ENCODE measurements around the gene YARS2.

YARS2 gene

DNA sequence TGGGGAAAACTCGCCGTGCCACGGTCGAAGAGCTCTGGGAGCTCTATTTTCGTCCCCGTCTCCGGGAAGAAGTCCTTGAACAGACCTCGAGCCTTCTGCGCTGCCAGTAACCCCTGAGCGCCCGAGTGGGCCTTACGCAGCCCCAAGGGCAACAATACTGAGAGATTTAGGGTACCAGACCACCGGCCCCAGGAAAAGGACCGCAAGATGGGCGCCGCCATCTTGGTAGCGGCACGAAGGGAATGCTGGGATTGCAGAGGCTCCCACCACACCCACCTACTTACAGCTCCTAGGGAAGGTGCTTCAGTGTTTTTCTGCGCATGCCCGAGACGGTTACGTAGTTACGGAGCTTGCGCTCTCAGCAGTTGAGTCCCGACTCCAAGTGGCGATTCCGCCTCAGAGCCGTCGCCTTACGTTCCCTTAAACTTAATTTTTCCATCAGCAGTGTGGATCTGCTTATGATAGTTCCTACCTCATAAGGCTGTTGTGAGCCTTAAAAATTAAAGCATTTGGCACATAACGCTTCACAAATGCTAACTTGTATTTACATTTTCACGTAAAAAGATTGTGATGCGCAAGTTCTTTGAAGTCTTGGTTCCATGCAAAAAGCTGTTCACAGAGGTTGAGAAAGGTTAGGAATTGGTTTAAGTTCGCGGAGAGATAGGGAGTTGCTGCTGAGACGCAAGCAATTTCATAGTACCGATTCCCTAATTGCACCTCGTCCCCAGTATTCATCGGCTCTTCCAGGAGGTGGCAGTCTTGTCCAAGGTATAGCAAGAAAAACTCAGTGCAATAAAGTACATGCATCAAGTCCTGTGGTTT, at the start of gene YARS2:
YARS2 (minus strand) TSS at position 244 of the 822 bp plus-strand sequence; CDS start at position 221, 23 bp downstream.
- peak; percentile 90 for DNase-seq

DNA sequence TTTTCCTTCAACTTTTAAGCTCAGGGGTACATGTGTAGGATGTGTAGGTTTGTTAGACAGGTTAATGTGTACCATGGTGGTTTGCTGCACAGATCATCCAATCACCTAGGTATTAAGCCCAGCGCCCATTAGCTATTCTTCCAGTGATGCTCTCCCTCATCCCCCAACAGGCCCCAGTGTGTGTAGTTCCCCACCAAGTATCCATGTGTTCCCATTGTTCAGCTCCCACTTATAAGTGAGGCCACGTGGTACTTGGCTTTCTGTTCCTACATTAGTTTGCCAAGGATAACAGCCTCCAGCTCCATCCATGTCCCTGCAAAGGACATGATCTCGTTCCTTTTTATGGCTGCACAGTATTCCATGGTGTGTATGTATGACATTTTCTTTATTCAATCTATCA, 48.6 kb upstream of the YARS2 start:
- no peak for DNase-seq

DNA sequence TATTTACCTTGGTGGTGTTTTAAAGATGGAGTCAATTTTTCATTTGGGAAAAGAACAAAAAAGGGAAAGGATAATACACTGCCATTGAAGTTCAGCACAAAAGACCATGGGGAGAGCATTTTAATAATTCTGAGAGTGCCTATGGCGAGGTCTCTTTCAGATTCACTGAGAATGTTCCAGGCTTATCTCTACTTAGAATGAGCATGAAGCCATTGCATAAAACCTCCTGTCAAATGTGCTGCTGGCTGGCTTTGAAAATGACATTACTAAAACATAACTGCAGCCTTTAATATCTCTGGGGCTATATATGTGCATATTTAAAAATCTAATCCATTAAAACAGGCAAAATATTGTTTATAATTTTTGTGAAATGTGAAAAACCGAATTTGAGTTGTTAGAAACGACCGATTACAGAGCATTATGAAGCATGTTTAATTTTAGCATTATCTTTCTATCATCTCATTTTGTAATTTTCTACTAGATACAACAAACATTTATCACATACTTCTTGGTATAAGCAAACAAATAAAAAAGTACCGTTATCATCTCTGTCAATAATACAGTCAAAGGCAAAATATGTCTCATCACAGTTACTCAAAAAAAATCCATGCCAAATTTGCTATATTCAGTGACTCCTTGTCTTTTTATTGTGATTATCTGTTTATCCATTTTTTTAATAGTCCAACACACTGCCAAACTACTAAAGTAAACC, 45.7 kb upstream of the YARS2 start:
- no peak for DNase-seq

DNA sequence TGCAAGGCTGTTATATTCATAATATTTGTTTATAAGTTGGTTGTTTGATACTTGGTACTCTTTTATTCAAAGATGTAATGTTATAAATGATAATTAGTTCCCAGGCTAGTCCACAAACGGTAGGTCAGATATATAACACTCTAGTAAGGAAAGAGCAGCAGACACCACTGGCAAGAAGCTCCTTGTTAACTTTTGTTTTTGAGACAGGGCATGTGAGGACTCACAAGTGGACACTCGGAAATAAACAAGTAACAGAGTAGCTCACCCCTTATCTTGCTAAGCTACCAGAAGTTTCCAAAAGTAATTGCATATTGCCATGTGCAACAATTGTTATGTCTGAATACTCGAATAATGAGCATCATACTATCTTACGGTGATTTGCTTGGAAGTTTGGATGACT, 38.6 kb upstream of the YARS2 start:
- DNase-seq: no peak

DNA sequence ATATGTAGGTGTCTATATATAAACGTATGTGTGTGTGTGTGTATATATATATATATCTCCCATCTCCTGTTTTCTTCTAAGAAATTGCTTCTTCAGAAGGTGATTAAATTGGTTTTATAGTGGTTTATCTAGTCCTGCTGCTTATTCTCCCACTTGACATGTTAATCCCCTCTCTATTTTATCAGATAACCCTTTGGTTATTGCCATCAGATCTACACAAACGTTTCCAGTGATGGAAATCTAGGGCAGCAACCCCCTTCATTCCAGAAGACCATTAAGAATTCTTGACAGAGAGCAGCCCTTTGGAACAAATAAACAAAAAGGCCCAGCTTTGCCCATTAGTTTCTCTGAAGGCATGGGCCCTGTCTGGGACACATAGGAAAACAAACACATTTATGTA, 34.2 kb upstream of the YARS2 start:
- DNase-seq: no peak

DNA sequence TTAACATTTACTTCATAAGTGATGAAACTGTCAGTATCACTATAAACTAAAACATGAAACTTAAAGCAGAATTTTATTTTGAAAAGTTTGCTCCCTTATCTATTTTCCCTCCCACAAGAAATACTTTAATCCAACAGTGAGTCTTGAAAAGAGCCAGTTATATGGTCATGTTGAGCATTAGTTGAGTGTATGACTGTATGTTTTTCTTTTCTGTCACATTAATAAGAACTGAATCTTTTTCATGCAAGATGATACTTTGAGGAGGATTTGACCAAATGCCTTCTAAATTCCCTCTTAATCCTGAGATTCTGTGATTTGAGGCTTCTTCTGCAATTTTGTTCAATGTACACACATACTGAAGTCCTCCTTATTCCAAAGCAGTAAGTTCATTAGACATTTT, 33.7 kb upstream of the YARS2 start:
- DNase-seq: no peak

DNA sequence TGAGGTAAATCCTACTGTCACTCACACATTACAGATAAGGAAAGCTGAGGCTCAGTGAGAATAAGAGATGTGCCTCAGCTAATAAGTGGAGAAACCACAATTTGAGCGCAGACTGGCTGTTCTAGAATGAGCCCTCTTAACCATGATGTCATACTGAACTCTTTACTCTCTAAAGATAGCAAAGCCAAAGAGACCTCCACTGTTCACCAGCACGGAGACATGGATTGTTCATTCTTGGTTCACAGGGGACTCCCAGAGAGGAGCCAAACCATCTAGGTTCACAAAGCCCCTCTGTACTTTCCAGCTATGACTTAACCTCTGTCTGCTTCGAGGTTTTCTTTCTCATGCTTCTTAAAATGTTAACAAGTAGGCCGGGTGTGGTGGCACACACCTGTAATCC, 32.7 kb upstream of the YARS2 start:
- no peak for DNase-seq

DNA sequence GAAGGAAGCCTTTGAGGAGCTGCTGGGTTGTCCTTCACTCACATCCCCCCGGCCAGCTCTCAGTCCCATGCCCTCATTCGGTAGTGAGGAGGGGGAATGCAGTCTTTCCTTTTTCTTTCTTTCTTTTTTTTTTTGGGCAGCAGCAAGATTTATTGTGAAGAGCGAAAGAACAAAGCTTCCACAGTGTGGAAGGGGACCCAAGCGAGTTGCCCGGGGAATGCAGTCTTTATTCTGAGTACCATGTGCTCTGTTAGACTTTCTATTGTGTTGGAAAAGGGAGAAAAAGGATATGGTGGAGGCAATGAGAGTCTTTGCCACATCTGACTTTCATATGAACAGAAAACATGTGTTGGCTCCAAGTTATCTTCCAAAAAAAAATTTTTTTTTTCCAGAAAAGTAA, 29.9 kb upstream of the YARS2 start:
- DNase-seq: no peak

DNA sequence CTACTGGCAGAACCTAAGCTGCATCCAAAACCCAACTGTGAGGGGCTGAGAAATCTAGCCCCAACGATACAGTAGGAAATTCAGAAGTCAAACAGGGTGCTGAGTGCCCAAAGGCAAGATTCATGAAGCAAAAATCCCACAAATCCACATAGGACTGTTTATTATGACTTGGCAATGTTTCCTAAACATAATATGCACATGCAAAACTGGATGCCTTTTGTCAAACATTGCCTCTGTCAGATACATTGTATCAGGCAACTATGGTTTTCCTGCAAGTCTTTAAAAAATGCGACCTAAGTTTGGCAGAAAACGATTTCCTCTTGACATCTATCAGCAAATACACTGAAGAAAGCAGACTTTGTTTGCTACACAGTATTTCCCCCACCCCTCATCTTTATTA, 27.3 kb upstream of the YARS2 start:
- no peak for DNase-seq

DNA sequence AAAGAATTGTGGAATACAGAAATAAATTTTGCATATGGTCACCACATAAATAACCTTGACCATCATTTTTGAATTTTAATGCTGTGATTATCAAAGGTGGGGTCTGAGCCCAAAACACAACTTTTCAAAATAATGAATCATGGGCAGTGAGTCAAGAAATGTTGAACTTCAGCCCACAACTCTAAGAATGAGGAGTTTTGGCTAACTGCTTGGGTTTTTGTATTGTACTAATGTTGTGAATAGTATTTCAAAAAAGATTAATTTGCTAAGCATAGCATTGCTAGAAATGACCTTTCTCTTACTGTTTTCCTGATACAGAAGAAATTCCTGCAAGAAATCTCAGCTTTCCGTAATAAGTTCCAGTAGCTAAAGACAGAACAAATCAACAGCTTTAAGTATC, 24.4 kb upstream of the YARS2 start:
- DNase-seq: no peak

DNA sequence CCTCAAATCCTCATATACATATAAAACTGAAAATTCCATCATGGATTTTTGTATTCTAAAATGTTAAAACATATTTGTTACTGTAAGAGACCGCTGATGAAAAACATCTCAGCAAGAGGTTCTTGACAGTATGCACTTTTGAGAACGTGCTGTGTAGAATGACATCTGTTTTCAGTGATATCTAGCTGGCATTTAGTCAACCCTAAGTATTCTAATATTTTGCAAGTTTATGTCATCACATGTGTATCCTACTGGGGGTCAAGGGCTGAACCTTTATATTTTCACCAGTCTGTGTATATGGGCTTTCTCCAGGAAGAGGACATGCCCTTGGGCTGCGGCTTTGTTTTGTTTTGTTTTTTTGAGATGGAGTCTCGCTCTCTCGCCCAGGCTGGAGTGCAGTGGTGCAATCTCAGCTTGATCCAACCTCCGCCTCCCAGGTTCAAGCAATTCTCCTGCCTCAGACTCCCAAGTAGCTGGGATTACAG, 22.0 kb upstream of the YARS2 start:
- no peak for DNase-seq

DNA sequence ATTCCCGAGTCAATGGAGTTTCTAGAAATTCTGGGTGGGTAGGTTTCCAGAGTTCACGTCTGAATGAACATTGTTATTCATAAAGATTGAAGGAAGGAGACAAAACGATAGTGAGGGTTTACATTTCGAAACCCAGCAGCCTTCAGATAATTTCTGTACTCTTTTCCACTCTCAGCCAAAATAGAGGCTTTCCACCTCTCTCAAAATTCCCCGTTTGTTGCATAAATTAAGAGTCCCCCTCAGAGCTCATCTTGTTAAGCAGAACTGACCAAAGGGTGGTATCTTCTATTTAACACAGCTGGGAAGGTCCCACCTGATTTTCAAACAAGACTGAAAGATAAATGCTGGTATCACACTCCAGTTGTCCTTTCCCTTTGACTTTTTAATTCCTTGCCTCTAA, 21.5 kb upstream of the YARS2 start:
- DNase-seq: no peak

DNA sequence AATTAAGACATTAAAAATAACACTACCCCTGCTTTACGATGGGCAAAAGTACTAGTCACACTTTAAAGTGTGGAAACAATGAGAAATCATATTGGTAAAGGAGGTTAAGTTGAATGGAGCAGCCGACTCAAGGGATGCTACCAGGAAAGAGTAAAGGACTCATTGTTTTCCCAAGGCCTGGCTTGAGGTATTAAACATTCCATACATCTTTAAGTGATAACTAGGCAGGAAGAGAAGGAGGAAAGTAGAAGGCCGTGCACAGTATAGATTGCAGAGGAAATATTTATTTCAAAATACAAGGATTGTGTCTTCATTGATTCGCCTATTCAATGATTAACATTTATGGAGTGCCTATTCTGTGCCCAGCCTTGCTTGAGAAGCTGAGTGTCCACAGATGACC, 20.6 kb upstream of the YARS2 start:
- DNase-seq: no peak

DNA sequence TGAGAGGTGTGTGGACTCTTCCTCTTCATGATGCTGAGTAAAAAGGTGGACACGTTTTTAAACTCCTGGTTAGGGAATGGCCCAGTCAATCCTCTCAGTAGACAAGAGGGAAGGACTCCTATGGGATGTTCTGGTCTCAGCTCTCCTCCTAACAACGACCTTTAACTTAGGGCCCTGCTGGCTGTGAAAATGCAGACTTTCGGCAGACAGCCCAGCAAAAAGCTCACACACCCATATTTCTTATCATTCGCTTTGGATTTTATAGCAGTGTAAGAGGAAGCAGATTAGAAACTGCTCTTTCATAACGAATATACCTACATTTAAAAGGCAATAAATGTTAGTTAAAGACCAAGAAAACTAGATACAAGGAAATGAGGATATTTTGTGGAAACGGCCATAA, 18.0 kb upstream of the YARS2 start:
- DNase-seq: no peak

DNA sequence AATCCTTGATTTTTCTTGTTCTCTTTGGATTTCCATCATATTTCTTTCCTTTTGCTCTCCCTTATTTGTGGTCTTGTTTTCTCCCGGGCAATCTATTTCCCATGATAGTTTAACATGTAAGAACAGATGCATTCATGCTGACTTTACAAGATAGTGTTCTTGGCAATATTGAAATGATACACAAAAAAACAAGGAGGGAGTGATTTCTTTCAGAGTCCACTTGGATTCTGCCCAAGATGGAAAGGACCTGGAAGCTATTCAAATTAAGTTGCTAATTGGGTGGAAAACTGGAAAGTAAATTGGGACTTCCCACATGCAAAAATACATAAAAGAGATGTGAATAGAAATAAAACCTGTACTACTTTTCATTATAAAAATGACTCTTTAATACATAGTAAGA, 14.4 kb upstream of the YARS2 start:
- no peak for DNase-seq

DNA sequence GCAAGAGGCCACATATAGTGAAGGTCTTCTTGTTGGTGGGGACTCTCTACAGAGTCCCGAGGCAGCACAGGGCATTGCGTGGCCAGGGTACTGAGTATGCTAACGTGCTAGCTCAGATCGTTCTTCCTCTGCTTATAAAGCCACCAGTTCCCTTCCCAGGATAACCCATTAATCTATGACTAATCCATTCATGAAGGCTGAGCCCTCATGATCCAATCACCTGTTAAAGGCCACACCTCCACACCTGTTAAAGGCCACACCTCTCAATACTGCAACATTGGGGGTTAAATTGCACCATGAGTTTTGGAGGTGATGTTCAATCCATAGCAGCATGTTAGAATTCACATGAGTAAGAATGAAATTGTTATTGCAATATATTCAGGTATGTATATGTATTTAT, 12.8 kb upstream of the YARS2 start:
- no peak for DNase-seq

DNA sequence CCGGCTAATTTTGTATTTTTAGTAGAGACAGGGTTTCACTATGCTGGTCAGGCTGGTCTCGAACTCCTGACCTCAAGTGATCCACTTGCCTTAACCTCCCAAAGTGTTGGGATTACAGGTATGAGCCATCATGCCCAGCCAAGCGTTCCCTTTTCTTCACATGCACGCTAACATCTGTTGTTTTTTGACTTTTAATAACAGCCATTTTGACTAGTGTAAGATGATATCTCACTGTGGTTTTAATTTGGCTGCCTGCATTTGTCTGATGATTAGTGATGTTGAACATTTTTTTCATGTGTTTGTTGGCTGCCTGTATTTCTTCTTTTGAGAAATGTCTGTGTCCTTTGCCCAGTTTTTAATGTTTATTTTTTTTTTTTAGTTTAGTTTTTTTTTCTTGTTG, 10.2 kb upstream of the YARS2 start:
- DNase-seq: no peak

DNA sequence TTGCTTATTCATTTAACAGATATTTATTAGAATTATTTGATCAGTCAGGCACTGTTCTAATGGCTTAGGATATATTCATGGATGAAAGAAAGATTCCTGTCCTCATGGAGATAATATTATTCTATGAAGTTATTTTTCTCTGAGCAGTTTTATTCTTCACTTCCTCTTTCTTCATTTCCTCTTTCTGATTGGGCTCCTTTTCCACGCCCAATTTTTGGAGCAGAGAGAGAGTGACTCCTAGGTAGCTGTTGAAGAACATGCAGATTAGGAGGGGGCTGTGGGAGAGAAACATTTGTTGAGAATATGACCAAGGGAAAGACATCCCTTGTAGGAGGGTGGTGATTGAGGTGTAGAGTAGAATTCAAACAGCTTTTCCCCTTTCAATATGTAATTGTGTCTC, 6.0 kb upstream of the YARS2 start:
- no peak for DNase-seq

DNA sequence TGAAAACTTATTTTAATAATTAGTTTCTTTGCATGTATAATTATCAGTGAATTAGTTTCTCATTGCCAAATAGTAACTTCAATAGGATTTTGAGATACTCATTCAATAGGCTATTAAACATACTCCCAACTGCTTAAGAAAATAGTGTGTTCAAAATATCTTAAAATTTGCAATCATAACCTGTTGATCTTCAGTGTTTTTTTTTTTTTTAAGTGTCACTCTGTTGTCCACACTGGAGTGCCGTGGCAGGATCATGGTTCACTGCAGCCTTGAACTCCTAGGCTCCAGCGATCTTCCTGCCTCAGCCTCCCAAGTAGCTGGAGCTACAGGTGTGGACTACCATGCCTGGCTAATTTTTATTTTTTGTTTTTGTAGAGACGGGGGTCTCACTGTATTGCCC, 1.5 kb upstream of the YARS2 start:
- no peak for DNase-seq

DNA sequence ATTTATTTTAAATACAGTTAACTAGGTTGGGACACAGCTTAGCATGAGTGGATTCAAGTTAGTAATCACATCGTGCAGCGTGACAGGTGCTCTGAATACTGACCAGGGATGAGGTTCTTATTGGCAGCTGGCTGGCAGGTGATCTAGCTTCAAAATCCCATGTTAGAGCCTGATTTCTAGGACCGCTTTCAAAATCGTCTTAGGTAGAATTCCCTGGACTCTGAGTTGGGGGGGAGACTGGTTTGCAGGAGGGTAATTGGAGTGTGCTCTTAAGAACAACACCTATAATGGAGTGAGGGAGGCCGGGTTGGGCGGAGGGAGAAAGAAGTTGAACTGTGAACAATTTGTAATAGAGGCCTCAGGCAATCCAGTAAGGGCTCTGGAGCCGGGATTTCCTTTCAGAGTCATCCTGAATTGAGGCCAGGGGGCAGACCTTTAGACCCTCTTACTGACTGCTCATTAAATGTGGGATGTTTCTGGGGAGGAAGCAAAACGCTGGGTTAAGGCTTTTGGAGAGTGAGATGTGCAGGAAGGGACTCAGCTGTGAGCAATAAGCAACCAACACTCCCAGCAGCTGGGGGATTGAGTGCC, 874 bp upstream of the YARS2 start:
- DNase-seq: no peak

DNA sequence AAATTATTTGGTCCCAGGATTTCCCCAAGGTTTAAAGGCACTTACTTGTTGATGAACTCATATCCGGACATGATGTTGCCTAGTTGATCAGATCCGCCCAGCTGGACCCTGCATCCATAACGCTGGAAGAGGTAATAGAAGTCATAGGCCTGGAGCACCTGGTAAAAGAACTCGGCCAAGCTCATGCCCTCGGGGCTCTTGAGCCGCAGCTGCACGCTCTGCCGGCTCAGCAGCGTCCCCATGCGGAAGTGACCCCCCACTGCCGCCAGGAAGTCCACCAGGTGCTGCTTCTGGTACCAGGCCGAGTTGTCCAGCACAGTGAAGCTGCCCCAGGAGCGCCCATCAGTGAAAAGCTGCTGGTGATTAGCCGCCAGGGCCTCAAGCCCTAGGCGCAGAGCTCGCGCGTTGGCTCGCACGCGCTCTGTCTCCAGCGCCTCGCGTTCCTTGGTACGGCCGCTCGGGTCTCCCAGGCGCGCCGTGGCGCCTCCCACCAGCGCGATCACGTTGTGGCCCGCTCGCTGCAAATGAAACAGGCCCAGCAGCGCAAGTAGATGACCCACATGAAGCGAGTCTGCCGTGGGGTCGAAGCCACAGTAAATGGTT, 545 bp downstream of the YARS2 start:
- DNase-seq: peak; percentile 77

DNA sequence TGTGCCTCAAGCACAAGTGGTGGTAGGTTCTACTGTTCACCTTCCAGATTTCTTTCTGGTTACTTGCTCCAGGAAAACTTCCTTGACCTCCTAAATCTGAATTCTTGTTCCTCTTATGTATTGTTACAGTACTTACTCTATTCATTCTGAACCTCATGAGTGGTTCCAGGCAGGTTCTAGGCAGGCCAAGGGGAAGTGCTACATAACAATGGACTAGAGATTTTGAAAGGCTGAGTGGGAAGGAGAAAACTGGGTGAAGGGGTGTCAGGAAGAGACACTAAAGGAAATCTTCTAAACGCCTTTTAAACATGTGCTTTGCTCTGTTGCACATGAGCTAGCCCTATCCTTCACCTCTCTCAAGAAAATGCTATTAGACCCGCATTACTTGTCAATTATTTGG, 1.6 kb downstream of the YARS2 start:
- no peak for DNase-seq

DNA sequence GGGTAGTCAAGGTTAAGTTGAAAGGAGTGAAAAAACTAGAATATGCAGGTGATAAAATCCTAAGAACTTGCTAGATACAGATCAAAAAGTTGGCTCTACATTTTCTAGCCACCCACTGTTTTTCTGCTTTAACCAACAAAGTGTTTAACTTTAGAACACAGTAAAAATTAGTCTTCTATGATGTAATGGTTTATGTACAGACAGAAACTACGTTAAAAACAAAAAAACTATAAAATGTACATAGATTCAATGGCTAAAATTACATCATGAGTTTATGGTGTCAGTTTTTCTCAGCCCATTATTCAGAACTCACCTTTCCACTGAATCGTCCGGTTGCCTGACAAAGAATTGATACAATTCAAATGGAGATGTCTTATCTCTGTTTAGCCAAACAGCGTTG, 2.1 kb downstream of the YARS2 start:
- no peak for DNase-seq

DNA sequence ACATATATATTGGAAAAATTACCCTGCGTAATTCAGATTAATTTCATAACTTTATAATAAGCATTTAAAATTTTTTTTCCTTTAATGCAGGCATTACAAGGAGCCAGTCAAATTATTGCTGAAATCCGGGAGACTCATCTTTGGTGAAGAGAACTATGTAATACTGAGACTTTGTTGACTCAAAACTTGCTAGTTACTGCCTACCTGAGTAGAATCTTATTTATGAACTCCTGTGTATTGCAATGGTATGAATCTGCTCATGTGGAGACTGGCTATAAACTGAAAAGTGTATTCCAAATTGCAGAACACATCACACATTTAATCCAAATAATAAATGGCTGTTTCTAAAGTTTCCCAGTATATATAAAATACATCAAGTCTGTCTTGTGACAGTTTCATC, 12.4 kb downstream of the YARS2 start:
- DNase-seq: no peak
